DOHH2 (cell line): ENCODE data around the gene RARA.

Source experiments
- H3F3A ChIP-seq: fragments of 200-600 bp; sonication (generic), shearing (Covaris generic); 2 replicates; pipeline ENCODE4 v1.6.0; 2016; ENCODE audit warnings: antibody characterized with exemption, mild to moderate bottlenecking; ENCODE audit not compliant: control insufficient read depth, insufficient read depth
- H3K27ac ChIP-seq: fragments of 200-600 bp; sonication (generic); 2 replicates; pipeline ENCODE4 v1.5.1; 2014; ENCODE audit warnings: low read depth, mild to moderate bottlenecking, low read length, moderate library complexity
- H3K27me3 ChIP-seq: fragments of 200-600 bp; sonication (generic); 2 replicates; pipeline ENCODE4 v1.6.1; 2014; ENCODE audit warnings: mild to moderate bottlenecking, low read length, mixed read lengths; ENCODE audit not compliant: control insufficient read depth
- H3K36me3 ChIP-seq: fragments of 200-600 bp; sonication (generic); 2 replicates; pipeline ENCODE4 v1.6.1; 2014; ENCODE audit warnings: mild to moderate bottlenecking, low read length, moderate library complexity, mixed read lengths; ENCODE audit not compliant: control insufficient read depth
- H3K4me1 ChIP-seq: fragments of 200-600 bp; sonication (generic); 2 replicates; pipeline ENCODE4 v1.6.1; 2014; ENCODE audit warnings: mild to moderate bottlenecking, low read length, mixed read lengths; ENCODE audit not compliant: control insufficient read depth
- H3K4me2 ChIP-seq: fragments of 200-600 bp; sonication (generic); 2 replicates; pipeline ENCODE4 v1.6.0; 2014; ENCODE audit warnings: mild to moderate bottlenecking, low read length, moderate library complexity
- H3K4me3 ChIP-seq: fragments of 200-600 bp; sonication (generic); 2 replicates; pipeline ENCODE4 v1.5.1; 2014; ENCODE audit warnings: mild to moderate bottlenecking, low read length, mixed read lengths
- H3K79me2 ChIP-seq: fragments of 200-600 bp; sonication (generic); 2 replicates; pipeline ENCODE4 v1.6.1; 2014; ENCODE audit warnings: mild to moderate bottlenecking, low read length, mixed read lengths; ENCODE audit not compliant: control insufficient read depth
- H3K9me2 ChIP-seq: fragments of 200-600 bp; sonication (generic); replicated peaks from 2 replicates; pipeline ENCODE4 v1.6.1; 2014; ENCODE audit warnings: mild to moderate bottlenecking, low read length, mixed read lengths; ENCODE audit not compliant: control insufficient read depth
- H3K9me3 ChIP-seq: fragments of 200-600 bp; sonication (generic); 2 replicates; pipeline ENCODE4 v1.6.1; 2014; ENCODE audit warnings: antibody characterized with exemption, low read length, mixed read lengths; ENCODE audit not compliant: control insufficient read depth, insufficient read depth
- H4K20me1 ChIP-seq: fragments of 200-600 bp; sonication (generic); 2 replicates; pipeline ENCODE4 v1.6.0; 2014; ENCODE audit warnings: low read depth, mild to moderate bottlenecking, antibody characterized with exemption, low read length, moderate library complexity; ENCODE audit not compliant: control insufficient read depth, insufficient read depth
- EZH2phosphoT487 ChIP-seq: fragments of 200-600 bp; sonication (generic); IDR thresholded peaks from 2 replicates; pipeline ENCODE4 v1.6.1; 2017; ENCODE audit warnings: borderline replicate concordance, mild to moderate bottlenecking, antibody characterized with exemption, low read length, moderate library complexity, mixed read lengths
- TF ChIP-seq, protein P1 (sequence below): fragments of 200-600 bp; sonication (generic); IDR thresholded peaks from one replicate; pipeline ENCODE4 v1.5.1; 2014; ENCODE audit warnings: antibody characterized with exemption, mild to moderate bottlenecking, low read depth, low read length; ENCODE audit not compliant: poor library complexity, severe bottlenecking

Gene RARA

DNA sequence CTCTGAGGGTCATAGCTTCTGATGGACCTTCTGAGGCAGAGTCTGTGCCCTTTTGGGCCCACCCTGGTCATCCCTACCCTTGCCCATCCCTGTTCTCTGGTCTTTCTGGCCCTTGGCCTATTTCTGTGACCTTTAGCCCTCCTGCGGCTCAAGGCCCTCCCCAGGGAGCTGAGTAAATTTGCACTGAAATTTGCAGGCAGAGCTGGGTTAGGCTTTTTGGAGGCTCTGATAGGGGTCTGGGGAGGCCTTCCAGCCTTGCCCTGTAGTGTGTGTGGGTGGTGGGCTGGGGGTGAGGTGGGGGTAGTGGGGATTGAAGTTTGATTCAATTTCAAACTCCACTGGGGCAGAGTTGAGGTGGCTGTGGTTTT lies 17.8 kb downstream of the RARA start:
- peaks cover 73% of the 10 kb centered on the region for H3K4me1 ChIP-seq
- H4K20me1 ChIP-seq: peaks cover 35% of the 10 kb centered on the region
- peaks cover 12% of the 10 kb centered on the region for H3K36me3 ChIP-seq
- no peaks in the 10 kb centered on the region for H3K9me3 ChIP-seq
- no peaks in the 10 kb centered on the region for H3K27me3 ChIP-seq
- peak overlapping the region; percentile 38; the same call in 1 of the 2 replicates for H3K4me3 ChIP-seq
- peak overlapping the region; percentile 62 for H3K4me2 ChIP-seq
- H3K9me2 ChIP-seq: no peaks in the 10 kb centered on the region
- no peaks in the 10 kb centered on the region for H3F3A ChIP-seq
- no peak overlapping the region for H3K27ac ChIP-seq
- TF ChIP-seq EZH2phosphoT487: no peak
- TF ChIP-seq, protein P1, sequence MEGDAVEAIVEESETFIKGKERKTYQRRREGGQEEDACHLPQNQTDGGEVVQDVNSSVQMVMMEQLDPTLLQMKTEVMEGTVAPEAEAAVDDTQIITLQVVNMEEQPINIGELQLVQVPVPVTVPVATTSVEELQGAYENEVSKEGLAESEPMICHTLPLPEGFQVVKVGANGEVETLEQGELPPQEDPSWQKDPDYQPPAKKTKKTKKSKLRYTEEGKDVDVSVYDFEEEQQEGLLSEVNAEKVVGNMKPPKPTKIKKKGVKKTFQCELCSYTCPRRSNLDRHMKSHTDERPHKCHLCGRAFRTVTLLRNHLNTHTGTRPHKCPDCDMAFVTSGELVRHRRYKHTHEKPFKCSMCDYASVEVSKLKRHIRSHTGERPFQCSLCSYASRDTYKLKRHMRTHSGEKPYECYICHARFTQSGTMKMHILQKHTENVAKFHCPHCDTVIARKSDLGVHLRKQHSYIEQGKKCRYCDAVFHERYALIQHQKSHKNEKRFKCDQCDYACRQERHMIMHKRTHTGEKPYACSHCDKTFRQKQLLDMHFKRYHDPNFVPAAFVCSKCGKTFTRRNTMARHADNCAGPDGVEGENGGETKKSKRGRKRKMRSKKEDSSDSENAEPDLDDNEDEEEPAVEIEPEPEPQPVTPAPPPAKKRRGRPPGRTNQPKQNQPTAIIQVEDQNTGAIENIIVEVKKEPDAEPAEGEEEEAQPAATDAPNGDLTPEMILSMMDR: no peak
- peaks cover 76% of the 10 kb centered on the region for H3K79me2 ChIP-seq

DNA sequence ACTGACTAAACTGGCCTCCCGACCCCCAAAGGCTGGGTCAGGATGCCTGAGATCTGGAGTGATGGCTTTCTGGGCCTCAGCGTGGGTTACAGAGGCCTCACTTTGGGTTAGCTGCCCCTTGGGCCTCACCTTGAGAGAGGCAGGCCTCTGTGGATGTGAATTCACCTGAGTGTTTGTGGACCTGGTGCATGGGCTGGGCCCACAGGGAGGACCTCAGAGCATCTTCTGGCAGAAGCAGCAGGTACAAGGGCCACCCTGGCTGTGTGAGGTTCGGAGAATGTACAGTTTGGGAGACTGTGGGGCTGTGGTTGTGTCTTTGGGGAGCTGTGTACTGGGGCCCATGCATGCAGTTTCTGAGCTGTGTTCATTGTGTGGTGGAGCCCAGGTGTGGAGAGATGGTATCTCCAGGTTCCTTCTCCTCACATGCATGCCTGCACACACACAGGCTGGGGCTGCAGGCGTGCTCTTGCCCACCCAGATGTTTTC lies 18.3 kb downstream of the RARA start:
- no peaks in the 10 kb centered on the region for H3F3A ChIP-seq
- no peaks in the 10 kb centered on the region for H3K27me3 ChIP-seq
- no peak for TF ChIP-seq EZH2phosphoT487
- TF ChIP-seq, protein P1: no peak
- peaks cover 68% of the 10 kb centered on the region for H3K4me1 ChIP-seq
- no peak overlapping the region for H3K27ac ChIP-seq
- H3K36me3 ChIP-seq: peaks cover 14% of the 10 kb centered on the region
- no peaks in the 10 kb centered on the region for H3K9me3 ChIP-seq
- peak overlapping the region; percentile 62; the same call in 1 of the 2 replicates for H3K4me2 ChIP-seq
- peaks cover 73% of the 10 kb centered on the region for H3K79me2 ChIP-seq
- H3K9me2 ChIP-seq: no peaks in the 10 kb centered on the region
- H4K20me1 ChIP-seq: peaks cover 35% of the 10 kb centered on the region
- no peak overlapping the region for H3K4me3 ChIP-seq

DNA sequence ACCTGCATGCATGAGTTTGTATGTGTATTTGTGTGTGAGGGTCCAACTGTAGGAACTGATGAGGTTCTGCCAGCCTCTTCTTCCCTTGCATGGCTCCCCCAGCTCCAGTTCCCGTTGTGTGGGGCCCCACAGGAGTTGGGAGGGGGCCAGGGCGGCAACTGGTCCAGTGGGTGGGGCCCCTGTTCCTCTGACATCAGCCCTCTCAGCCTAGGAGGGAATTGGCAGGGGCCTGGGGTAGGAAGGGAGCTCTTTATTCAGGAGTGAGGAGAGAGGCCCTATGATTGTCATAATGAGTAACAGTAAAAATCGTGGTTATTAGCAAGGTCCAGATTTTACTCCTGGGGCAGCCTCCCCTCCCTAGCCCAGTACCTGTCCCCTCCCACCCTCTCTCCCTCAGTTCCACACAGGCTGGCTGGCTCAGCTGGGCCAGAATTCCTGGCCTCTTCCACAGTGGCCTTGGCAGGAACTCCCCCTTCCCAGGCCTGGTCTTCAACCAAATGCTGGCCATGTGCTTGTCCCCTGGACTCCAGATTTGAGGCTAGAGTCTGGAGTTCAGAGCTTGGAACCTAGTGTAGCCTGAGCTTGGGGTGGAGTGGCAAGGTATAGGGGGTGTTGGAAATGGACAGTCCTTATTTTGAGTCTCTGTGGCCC lies 18.9 kb downstream of the RARA start:
- Histone ChIP-seq H3K27me3 (no peaks in the 10 kb centered on the region), H3K4me3 (no peak overlapping the region), H3K9me2 (no peaks in the 10 kb centered on the region), H3K36me3 (peaks cover 14% of the 10 kb centered on the region), H3K4me1 (peaks cover 64% of the 10 kb centered on the region), H3K27ac (no peak overlapping the region), H3K79me2 (peaks cover 70% of the 10 kb centered on the region), H3K4me2 (no peak overlapping the region; the same call in 1 of the 2 replicates), H3F3A (no peaks in the 10 kb centered on the region), H4K20me1 (peaks cover 35% of the 10 kb centered on the region), H3K9me3 (no peaks in the 10 kb centered on the region)
- TF ChIP-seq, protein P1: no peak
- TF ChIP-seq EZH2phosphoT487: no peak
